T-helper 22 cell (primary cell): ENCODE data around the gene LIMK1.
"Not testable (repeated sequence)": the region's sequence is repeated elsewhere in the genome, so short reads cannot be mapped to it uniquely, and the experiment has no call there.

Experiments used
- DNase-seq: peaks from one replicate; pipeline ENCODE4 v3.0.0-alpha.2; 2020; ENCODE audit warnings: low read depth

LIMK1 gene

DNA sequence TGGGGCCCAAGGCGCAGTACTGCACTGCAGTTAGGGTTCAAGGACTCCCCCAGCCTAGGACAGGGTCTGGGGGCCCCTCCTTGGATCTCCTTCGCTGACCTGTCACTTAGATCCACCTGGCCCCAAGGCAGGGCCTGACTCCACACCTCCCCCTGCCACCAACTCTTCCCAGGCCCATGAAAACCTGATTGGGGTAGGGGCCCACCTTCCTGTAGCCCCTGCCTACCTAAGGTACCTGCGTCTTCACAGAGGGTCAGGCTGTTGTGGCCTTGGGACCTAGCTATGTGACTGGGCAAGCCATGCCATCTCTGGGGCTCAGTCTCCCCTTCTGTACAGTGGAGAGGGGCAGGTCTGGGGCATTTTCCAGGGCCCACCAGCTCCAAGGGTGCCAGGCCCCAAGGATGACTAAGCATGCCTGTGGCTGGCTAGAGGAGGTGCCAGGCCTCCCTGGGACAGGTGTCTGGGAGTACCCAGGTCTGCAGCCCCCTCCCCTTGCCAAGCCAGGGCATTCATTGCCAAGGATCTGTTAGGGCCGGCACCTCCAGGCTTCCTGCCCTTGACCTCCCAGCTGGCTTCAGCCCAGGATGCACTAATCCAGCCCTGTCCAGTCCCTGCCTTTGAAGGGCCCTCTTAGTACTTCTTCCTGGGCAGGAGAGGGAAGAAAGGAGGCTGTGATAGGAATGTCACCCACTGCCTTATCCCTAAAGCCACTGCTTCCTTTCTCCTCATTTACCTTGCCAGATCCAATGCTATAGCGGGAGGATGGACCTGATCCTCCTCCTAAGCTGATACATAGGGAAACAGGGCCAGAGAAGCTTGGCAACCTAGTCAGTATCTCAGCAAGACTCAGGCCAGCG, 1.3 kb downstream of the LIMK1 start:
- DNase-seq: no peak

- no peak for DNase-seq
Measured at GRCh38 chr7:74087791-74088453, 4.3 kb downstream of the LIMK1 start.

DNA sequence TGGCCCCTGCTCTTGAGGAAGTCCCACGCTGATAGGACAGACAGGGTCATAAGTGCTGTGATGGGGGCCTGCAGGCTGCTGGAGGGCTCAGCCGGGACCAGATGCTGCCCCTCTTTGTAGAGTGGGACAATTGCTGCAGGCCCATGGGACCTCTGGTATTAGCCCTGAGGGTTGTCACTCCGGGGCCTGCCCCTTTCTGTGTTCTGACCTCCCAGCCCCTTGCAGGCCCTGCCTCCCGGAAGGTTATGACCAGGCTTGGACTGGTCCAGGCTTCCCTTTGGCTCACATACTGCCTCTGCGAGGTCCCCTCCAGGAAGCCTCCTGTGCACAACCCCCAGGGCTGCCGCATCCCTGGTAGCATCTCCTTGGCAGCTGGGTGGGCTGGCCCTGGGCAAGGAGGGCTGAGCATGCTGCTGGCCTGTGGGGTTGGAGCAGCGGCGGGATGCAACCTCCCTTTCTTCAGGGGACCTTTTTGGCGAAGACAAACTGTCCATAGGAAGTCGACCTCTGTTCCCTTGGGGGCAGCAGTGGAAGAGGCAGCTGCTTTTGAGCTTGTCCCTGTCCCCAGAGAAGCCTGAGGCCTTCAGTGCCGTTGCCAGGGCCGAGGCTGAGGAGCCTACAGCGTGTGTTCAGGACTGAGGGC, 8.8 kb downstream of the LIMK1 start:
- DNase-seq: no peak

DNA sequence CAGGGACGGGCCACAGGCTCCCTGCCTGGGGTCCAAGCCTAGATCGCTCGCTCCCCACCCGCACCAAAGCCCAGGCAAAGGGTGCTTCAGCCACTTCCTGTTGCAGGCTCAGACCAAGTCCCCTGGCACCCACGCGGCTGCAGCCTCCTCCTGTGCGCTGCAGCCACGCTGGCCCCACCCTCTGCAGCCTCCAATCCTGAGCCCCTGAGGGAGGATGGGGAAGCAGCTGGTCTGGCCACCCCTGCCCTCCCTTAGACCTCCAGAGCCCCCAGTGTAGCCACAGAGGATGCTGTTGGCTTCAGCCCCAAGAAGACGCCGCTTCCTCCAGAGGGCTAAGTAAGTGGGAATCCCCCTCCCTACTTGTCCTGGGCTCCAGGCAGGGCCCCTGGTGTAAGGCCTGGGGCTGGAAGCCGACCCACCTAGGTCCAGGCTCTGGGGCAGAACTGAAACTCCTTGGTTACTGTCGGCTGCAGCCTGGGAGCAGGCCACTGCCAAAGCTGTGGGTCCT, 9.4 kb downstream of the LIMK1 start:
- DNase-seq: no peak

GRCh38 chr7:74093671-74094223, 10.1 kb downstream of the LIMK1 start:
- DNase-seq: no peak

DNA sequence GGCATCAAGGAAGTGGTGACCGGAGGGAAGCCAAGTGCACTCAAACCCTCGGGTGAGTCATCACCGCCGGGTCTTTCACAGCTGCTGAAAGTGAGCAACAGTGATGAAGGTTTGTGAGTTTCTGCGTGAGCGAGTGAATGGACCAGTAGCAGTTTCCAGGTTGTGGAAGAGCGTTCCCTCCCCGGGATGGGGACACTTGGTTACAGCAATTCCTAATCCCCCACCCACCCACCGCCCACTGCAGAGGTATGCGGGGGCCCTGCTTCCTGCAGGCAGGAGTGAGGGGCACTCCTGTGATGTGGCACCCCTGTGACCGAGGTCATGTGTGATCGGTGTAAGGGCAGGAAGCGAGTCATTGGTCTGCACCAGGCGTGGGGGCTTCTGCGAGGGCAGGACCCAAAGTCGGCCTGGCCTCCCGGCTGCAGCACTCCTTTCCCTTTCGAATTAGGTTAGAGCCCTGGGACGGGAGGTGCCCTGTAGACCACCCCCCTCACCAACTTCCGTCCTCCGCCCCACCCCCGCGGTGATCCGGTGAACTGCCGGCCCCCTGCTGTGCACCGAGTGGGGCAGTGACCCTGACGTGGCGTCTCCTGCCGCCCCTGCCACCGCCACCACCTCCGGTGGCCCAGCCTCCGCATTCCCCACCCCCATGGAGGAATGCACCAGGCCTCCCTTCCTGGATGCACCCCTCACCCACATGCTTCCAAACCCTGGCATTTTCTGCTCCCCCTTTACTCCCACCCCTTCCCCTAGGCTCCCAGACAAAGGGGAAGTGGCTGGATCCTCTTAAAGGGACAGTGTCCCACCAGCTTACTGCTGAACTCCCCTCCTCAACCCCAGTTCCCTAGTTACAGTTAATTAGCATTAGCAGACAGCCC, 10.9 kb downstream of the LIMK1 start:
- DNase-seq: peak; percentile 39

GRCh38 chr7:74095135-74095534, 11.5 kb downstream of the LIMK1 start:
- DNase-seq: no peak

DNA sequence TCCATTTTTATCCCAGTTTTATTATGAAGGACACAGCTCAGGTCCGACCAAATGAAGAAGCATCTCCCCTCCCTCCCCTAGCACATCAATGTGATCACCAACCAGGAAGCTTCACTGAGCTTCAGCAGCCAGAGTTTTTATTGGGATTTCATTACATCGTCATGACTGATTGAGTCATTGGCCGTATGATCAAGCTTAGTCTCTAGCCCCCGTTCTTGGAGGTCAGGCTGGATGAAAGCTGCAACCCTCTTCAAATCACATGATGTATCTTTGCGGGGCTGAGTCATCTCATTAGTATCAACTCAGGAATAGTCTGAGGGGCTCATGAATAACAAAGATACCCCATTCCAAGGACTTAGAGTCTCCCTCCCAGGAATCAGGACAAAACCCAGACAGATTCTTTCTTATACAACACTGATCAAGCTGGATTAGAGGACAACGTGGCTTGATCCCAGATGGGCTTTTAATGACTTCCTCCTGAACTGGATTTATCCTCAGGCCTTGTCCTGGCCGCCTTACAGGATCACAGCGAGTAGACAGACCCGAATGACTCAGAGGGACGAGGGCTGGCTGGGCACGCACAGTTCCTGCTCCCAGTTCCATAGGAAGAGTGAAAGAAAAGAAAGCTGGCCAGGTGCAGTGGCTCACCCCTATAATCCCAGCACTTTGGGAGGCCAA, 14.5 kb downstream of the LIMK1 start:
- no peak for DNase-seq

DNA sequence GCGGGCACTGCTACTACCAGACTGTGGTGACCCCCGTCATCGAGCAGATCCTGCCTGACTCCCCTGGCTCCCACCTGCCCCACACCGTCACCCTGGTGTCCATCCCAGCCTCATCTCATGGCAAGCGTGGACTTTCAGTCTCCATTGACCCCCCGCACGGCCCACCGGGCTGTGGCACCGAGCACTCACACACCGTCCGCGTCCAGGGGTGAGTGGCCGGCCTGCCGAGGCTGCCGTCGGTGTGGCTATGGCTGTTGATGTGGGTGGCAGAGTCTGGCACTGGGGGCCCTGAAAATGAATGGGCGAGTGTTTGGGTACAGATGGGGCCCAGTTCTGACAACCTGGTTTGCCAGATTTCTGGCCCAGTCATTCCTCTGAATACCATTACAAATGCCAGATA, 15.4 kb downstream of the LIMK1 start:
- no peak for DNase-seq

DNA sequence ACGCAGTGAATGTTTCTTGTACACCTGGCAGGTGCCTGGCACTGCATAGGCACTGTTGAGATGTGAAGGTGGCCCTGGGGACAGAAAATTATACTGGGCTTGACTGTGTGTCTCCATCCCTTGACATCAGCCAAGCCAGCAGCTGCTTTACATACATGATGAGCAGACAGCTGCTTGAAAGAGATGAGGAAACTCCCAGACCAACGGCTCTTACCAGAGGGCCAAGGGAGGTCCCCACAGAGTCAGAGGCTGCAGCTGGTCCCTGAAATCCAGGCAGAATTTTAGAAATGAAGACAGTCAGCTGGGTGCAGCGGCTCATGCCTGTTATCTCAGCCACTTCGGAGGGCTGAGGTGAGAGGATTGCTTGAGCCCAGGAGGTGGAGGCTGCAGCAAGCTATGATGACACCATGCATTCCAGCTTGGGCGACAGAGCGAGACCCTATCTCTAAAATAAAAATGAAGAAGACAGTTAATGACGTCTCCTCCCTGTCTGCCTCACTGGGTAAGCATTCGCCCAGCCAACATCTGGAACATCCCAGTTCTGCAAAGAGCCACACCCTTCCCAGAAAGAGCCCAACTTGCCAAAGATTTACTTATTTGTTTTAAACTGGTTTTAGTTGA, 17.6 kb downstream of the LIMK1 start:
- no peak for DNase-seq

DNA sequence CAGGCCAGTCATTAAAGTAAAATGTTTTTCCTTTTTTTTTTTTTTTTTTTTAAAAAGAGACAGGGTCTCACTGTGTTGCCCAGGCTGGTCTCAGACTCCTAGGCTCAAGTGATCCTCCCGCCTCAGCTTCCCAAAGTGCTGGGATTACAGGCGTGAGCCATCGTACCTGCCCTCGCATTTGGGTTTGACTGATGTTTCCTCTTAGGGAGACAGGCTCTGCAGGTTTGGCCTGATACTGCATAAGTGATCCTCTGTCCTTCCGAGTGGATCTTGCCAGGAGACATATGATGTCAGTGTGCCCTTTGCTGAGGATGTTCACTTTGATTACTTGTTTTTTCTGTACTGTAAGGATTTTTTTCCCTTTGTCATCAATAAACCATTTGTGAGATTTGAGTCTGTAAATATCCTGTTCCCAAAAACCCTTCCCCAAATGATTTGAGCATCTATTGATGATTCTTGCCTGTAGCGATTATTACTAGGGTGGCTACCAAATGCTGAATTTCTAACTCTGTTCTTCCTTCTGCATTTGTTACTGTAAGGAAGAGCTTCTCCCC, 19.7 kb downstream of the LIMK1 start:
- no peak for DNase-seq

DNA sequence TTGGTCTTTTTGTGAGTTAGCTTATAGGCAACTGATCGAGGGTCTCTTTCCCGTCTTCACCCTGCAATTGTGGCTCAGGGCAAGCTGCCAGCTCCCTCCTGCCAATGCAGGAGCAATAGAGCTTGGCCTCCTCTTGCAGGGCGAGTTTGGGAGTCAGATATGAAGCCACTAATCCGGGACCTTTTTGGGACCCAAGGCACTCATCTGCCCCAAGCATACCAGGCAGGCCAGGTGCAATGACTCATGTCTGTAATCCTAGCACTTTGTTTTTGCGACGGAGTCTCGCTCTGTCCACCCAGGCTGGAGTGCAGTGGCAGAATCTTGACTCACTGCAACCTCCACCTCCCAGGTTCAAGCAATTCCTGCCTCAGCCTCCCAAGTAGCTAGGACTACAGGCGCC, 21.1 kb downstream of the LIMK1 start:
- DNase-seq: no peak

DNA sequence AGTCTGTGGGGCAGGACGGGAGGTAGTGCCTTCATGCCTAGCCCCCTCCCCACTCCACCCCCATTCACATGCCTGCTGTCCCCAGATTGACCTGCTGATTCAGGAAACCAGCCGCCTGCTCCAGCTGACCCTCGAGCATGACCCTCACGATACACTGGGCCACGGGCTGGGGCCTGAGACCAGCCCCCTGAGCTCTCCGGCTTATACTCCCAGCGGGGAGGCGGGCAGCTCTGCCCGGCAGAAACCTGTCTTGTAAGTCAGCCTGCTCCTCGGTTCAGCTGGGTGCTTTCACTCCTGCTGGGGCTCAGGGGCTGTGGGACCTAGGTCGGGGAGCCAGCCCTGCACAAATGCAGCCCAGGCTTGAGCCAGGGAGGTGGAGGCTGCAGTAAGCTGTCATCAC, 22.4 kb downstream of the LIMK1 start:
- no peak for DNase-seq

GRCh38 chr7:74106846-74107245, 23.2 kb downstream of the LIMK1 start:
- DNase-seq: no peak

GRCh38 chr7:74115326-74115725, 31.7 kb downstream of the LIMK1 start:
- no peak for DNase-seq

- no peak for DNase-seq
Measured at GRCh38 chr7:74116356-74116755, 32.8 kb downstream of the LIMK1 start.

GRCh38 chr7:74119831-74120230, 36.2 kb downstream of the LIMK1 start:
- no peak for DNase-seq

GRCh38 chr7:74121401-74122249, 38.0 kb downstream of the LIMK1 start:
- no peak for DNase-seq

DNA sequence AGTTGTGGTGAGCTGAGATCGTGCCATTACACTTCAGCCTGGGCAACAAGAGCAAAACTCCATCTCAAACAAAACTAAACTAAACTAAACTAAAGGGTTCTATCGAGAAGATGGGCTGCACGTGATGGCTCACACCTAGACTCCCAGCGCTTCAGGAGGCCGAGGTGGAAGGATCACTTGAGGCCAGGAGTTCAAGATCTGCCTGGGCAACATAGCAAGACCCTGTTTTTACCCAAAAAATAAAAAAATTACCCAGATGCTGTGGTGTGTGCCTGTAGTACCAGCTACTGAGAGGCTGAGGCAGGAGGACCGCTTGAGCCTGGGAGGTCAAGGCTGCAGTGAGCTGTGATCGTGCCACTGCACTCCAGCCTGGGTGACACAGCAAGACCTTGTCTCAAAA, 40.3 kb downstream of the LIMK1 start:
- DNase-seq: not testable (repeated sequence)
